SKM-1 (cell line): ENCODE measurements around the gene BZW2.

ENCODE experiments used
- DNase-seq: peaks from one replicate; lab custom pipeline; 2025; ENCODE audit not compliant: unreplicated experiment; lab: John Stamatoyannopoulos, UW

The BZW2 gene

DNA sequence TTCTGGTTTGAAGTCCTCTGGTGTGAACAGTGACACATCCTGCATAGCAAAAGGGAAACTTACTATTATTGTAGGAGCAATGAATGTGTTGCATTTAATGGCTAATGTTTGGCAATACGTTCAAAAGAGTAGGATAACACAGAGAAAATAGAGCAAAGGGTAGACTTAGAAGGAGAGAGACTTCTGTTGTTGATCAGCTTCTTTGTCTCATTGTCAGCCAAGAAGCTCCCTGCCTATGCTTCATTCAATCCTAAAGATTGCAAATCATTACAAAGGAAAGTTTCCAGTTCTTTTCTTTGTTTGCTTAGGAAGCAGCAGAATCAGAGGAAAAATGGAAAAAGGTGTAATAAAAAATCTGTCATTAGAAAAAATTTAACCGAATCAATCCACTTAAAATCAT is 99.7 kb downstream of the BZW2 start:
- DNase-seq: no peak

DNA sequence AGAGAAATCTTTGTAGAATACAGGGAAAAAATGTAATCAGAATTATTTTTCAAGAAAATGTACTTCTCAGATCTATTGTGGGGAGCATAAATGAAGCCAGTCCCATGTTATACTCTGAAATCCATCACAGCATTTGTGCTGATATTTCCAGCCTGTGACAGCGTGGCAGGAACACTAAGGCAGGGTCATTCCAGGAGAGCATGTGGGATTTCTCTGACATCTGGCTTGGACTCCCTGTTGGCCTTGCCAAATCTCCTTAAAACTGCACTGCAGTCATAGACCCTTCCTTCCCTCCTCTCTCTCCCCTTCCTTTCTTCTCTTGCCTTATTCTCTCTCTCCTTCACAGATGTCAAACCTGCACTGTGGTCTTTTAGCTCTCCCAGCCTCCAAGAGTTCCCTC is 101.1 kb downstream of the BZW2 start:
- no peak for DNase-seq

- peak; percentile 39 for DNase-seq
Measured at GRCh38 chr7:16753102-16753931, 107.3 kb downstream of the BZW2 start, which contains the start of gene TSPAN13. TSS of gene TSPAN13 (plus strand) at chr7:16753755. CDS start at chr7:16753968, 213 bp downstream.

DNA sequence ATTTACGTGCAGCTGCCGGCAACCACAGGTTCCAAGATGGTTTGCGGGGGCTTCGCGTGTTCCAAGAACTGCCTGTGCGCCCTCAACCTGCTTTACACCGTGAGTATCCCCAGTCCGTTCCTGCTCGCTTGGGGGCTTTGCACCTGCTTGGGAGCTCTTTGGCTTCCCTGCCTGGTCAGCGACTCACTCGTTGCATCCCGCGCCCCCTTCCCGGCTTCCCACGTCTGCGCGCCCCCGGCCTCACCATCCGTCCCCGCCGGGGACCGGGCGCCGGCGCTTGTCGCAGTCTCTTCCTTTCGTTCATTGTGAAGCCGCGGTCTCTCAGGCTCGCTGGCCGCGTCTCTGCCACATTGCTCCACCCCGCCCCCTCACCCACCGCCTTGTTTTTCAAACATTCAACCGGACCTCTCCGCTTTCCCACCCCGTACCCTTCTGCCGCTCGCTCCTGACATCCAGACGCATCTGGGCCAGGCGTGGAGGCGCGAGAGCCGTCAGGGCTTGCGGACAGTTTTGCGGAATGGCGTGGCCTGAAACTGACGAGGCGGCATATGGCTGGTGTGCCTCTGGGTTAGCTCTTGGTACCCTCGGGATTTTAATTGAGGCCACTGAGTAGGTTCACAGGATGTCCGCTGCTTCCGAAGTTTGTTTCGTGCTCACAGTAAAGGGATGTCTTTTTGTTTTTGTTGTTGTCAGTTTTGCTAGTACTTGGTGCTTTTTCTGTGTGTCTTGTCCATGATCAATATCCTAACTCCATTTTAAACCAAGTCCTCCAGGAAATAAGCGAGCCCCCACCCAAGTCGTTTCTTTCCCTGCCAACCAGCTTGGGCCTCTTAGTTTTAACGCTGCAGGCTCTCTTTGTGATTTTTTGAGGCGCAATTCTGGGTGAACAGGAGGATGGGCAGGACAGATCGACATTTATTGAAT is 108.2 kb downstream of the BZW2 start:
- no peak for DNase-seq

- DNase-seq: no peak
Measured at GRCh38 chr7:16754856-16755317, 108.9 kb downstream of the BZW2 start.

GRCh38 chr7:16755397-16755796 is 109.4 kb downstream of the BZW2 start:
- no peak for DNase-seq
